ENCODE data around the gene ZDHHC24.
A peak's percentile ranks its signal among the peaks of the same experiment; 100 is the strongest.
"Not testable (repeated sequence)": the region's sequence is repeated elsewhere in the genome, so short reads cannot be mapped to it uniquely, and the experiment has no call there.

ZDHHC24 gene

GRCh38 chr11:66545701-66546367, at the start of gene ZDHHC24:
Gene ZDHHC24 (minus strand): TSS chr11:66546048. CDS start chr11:66546003, 45 bp downstream.
- H3K4me3 ChIP-seq (ENCODE audit: low read depth, low read length): peak within 1 kb of the TSS; percentile 78

- no peak overlapping the region for H3K4me3 ChIP-seq (ENCODE audit: low read depth, low read length)
These were observed 49.5 kb upstream of the ZDHHC24 start for GRCh38 chr11:66595245-66595904.

- peak overlapping the region; percentile 60 for H3K4me3 ChIP-seq (ENCODE audit: low read depth, low read length)
These were observed 47.8 kb upstream of the ZDHHC24 start for GRCh38 chr11:66593650-66594049.

GRCh38 chr11:66593303-66593635, 47.4 kb upstream of the ZDHHC24 start:
- H3K4me3 ChIP-seq (ENCODE audit: low read depth, low read length): peak overlapping the region; percentile 60

GRCh38 chr11:66592457-66593302, 46.8 kb upstream of the ZDHHC24 start, which contains the start of the genes CCDC87 and CCS:
Gene CCDC87 (minus strand): TSS chr11:66593063. CDS start chr11:66593015, 48 bp downstream.
Gene CCS (plus strand): TSS chr11:66593185. CDS start chr11:66593262, 77 bp downstream.
- H3K4me3 ChIP-seq (ENCODE audit: low read depth, low read length): peak within 1 kb of the TSS; percentile 60

GRCh38 chr11:66591175-66591574, 45.3 kb upstream of the ZDHHC24 start:
- H3K4me3 ChIP-seq (ENCODE audit: low read depth, low read length): no peak overlapping the region

GRCh38 chr11:66589996-66590675, 44.3 kb upstream of the ZDHHC24 start:
- H3K4me3 ChIP-seq (ENCODE audit: low read depth, low read length): no peak overlapping the region

- H3K4me3 ChIP-seq (ENCODE audit: low read depth, low read length): not testable (repeated sequence)
These were observed 43.5 kb upstream of the ZDHHC24 start for GRCh38 chr11:66589315-66589714.

GRCh38 chr11:66586136-66586535, 40.3 kb upstream of the ZDHHC24 start:
- no peak overlapping the region for H3K4me3 ChIP-seq (ENCODE audit: low read depth, low read length)

- H3K4me3 ChIP-seq (ENCODE audit: low read depth, low read length): not testable (repeated sequence)
These were observed 39.6 kb upstream of the ZDHHC24 start for GRCh38 chr11:66585447-66585846.

- not testable (repeated sequence) for H3K4me3 ChIP-seq (ENCODE audit: low read depth, low read length)
These were observed 36.8 kb upstream of the ZDHHC24 start for GRCh38 chr11:66582565-66583147.

- H3K4me3 ChIP-seq (ENCODE audit: low read depth, low read length): no peak overlapping the region
These were observed 35.4 kb upstream of the ZDHHC24 start for GRCh38 chr11:66581261-66581660.

GRCh38 chr11:66580803-66581202, 35.0 kb upstream of the ZDHHC24 start:
- no peak overlapping the region for H3K4me3 ChIP-seq (ENCODE audit: low read depth, low read length)

- no peak overlapping the region for H3K4me3 ChIP-seq (ENCODE audit: low read depth, low read length)
These were observed 33.3 kb upstream of the ZDHHC24 start for GRCh38 chr11:66579017-66579606.

- H3K4me3 ChIP-seq (ENCODE audit: low read depth, low read length): no peak overlapping the region
These were observed 25.0 kb upstream of the ZDHHC24 start for GRCh38 chr11:66570850-66571180.

- no peak overlapping the region for H3K4me3 ChIP-seq (ENCODE audit: low read depth, low read length)
These were observed 24.4 kb upstream of the ZDHHC24 start for GRCh38 chr11:66570079-66570849.

GRCh38 chr11:66569076-66569475, 23.2 kb upstream of the ZDHHC24 start:
- no peak overlapping the region for H3K4me3 ChIP-seq (ENCODE audit: low read depth, low read length)

GRCh38 chr11:66568124-66568916, 22.5 kb upstream of the ZDHHC24 start, which contains the start of gene CTSF:
Gene CTSF (minus strand): TSS chr11:66568606. CDS start chr11:66568486, 120 bp downstream.
- H3K4me3 ChIP-seq (ENCODE audit: low read depth, low read length): no peak within 1 kb of the TSS

GRCh38 chr11:66567787-66568123, 21.9 kb upstream of the ZDHHC24 start:
- H3K4me3 ChIP-seq (ENCODE audit: low read depth, low read length): no peak overlapping the region

Data from iPS-11a (cell line).